AG10803 (cell line): ENCODE data around the gene HLX.
A peak's percentile ranks its signal among the peaks of the same experiment; 100 is the strongest.

ENCODE experiments used
- DNase-seq: peaks from one replicate; pipeline ENCODE4 v3.0.0; 2010; ENCODE audit warnings: low read depth
- H3K4me3 ChIP-seq: 2 replicates; pipeline ENCODE4 v1.5.1; 2011; ENCODE audit warnings: mild to moderate bottlenecking, low read length, control low read depth
- TF ChIP-seq, protein P1 (sequence below): conservative IDR thresholded peaks from 2 replicates; pipeline ENCODE4 v1.5.1; 2011; ENCODE audit warnings: mild to moderate bottlenecking, low read length, control low read depth, inconsistent platforms

HLX gene

DNA sequence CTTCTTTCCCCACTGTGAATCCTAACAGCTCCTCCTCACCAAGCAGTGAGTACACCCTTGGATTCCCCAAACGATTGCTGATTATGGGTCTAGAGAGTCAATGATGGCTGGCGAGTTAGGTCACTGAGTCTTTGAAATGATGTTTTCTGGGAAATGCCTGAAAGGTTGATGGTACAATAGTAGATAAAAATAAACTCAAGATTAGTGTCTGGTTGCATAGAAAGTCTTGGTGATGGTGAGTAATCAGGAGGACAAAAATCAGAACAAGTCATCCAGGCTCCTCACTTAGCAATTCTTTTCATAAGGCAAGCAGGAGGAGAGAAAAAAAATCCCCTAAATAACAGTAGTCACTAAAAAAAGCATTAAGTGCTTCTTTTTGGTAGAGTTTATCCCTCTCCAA is 22.6 kb downstream of the HLX start:
- DNase-seq: no peak
- no peak overlapping the region for H3K4me3 ChIP-seq
- TF ChIP-seq, protein P1, sequence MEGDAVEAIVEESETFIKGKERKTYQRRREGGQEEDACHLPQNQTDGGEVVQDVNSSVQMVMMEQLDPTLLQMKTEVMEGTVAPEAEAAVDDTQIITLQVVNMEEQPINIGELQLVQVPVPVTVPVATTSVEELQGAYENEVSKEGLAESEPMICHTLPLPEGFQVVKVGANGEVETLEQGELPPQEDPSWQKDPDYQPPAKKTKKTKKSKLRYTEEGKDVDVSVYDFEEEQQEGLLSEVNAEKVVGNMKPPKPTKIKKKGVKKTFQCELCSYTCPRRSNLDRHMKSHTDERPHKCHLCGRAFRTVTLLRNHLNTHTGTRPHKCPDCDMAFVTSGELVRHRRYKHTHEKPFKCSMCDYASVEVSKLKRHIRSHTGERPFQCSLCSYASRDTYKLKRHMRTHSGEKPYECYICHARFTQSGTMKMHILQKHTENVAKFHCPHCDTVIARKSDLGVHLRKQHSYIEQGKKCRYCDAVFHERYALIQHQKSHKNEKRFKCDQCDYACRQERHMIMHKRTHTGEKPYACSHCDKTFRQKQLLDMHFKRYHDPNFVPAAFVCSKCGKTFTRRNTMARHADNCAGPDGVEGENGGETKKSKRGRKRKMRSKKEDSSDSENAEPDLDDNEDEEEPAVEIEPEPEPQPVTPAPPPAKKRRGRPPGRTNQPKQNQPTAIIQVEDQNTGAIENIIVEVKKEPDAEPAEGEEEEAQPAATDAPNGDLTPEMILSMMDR: no peak

GRCh38 chr1:220902916-220903315 is 23.7 kb downstream of the HLX start:
- TF ChIP-seq, protein P1: no peak
- DNase-seq: peak; percentile 33
- H3K4me3 ChIP-seq: no peak overlapping the region

- TF ChIP-seq, protein P1: no peak
- no peak for DNase-seq
- no peak overlapping the region for H3K4me3 ChIP-seq
Observed at GRCh38 chr1:220904876-220905275, 25.6 kb downstream of the HLX start.

GRCh38 chr1:220905650-220906560 is 26.7 kb downstream of the HLX start:
- DNase-seq: no peak
- no peak overlapping the region for H3K4me3 ChIP-seq
- TF ChIP-seq, protein P1: no peak

GRCh38 chr1:220906561-220907334 is 27.5 kb downstream of the HLX start:
- TF ChIP-seq, protein P1: no peak
- DNase-seq: peak; percentile 52
- no peak overlapping the region for H3K4me3 ChIP-seq

DNA sequence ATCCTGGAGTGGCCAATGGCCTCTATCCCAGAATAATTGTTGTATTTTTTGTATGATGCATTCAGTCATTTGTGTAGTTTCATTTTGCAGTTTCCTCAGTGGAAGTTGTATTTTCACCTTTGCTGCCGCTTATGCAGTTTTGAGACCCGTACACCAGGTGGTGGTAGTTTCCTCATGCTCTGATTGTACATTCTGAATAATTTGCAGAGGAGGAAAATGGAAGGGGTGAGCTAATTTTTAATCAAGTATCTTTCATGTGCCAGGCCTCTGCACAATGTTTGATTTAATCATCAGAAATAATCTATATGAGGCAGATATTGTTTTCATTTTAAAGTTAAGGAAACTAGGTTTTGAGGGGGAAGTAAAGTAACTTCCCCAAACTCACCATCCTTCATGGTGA is 29.5 kb downstream of the HLX start:
- H3K4me3 ChIP-seq: no peak overlapping the region
- TF ChIP-seq, protein P1: peak; percentile 68
- peak; percentile 34 for DNase-seq

GRCh38 chr1:220910021-220910420 is 30.8 kb downstream of the HLX start:
- TF ChIP-seq, protein P1: no peak
- no peak for DNase-seq

More at GRCh38 chr1:220910021-220910420, 30.8 kb downstream of the HLX start:
- no peak overlapping the region for H3K4me3 ChIP-seq
